Mesenchymal stem cell (in vitro differentiated cells and primary cell): Measurements from ENCODE around the gene MARK4.
A peak's percentile ranks its signal among the peaks of the same experiment; 100 is the strongest.
"Not testable (repeated sequence)": the region's sequence is repeated elsewhere in the genome, so short reads cannot be mapped to it uniquely, and the experiment has no call there.

Source experiments
- DNase-seq: peaks from one replicate; pipeline ENCODE4 v3.0.0-alpha.2; 2013
- H2AFZ ChIP-seq: one replicate; pipeline ENCODE4 v1.6.1; 2013; ENCODE audit warnings: low read depth, mild to moderate bottlenecking, control low read depth, inconsistent platforms, low read length, moderate library complexity
- H2AK5ac ChIP-seq: 2 replicates; pipeline ENCODE4 v1.6.1; 2013; ENCODE audit warnings: low read length, moderate library complexity, mild to moderate bottlenecking, inconsistent platforms; ENCODE audit not compliant: severe bottlenecking
- H2BK120ac ChIP-seq: one replicate; pipeline ENCODE4 v1.6.1; 2013; ENCODE audit warnings: low read depth, mild to moderate bottlenecking, inconsistent platforms, low read length, moderate library complexity
- H2BK12ac ChIP-seq, 2 experiments: one replicate each; pipeline ENCODE4 v1.6.1; 2013; ENCODE audit warnings: inconsistent platforms in 2 of 2, low read length in 2 of 2, mild to moderate bottlenecking in 2 of 2, moderate library complexity in 2 of 2, control low read depth in 1 of 2
- H2BK15ac ChIP-seq: one replicate; pipeline ENCODE4 v1.6.1; 2013; ENCODE audit warnings: mild to moderate bottlenecking, low read depth, inconsistent platforms; ENCODE audit not compliant: poor library complexity, severe bottlenecking
- H2BK5ac ChIP-seq: 2 replicates; pipeline ENCODE4 v1.6.1; 2013; ENCODE audit warnings: low read depth, mild to moderate bottlenecking, low read length, control low read depth, inconsistent platforms; ENCODE audit not compliant: poor library complexity, severe bottlenecking
- H3K14ac ChIP-seq, 2 experiments: one replicate each; pipeline ENCODE4 v1.6.1; 2013; ENCODE audit warnings: inconsistent platforms in 2 of 2, low read length in 2 of 2, control low read depth in 1 of 2, mild to moderate bottlenecking in 1 of 2, moderate library complexity in 1 of 2
- H3K18ac ChIP-seq, 2 experiments: one replicate each; pipeline ENCODE4 v1.6.1; 2013; ENCODE audit warnings: inconsistent platforms in 2 of 2, low read length in 2 of 2, control low read depth in 1 of 2, low read depth in 1 of 2, mild to moderate bottlenecking in 1 of 2
- H3K23ac ChIP-seq, 2 experiments: one replicate each; pipeline ENCODE4 v1.6.1; 2013; ENCODE audit warnings: inconsistent platforms in 2 of 2, low read length in 2 of 2, mild to moderate bottlenecking in 2 of 2, moderate library complexity in 2 of 2, control low read depth in 1 of 2
- H3K27ac ChIP-seq: 2 replicates; pipeline ENCODE4 v1.5.1; 2013; ENCODE audit warnings: mild to moderate bottlenecking, moderate library complexity, low read length, control low read depth, inconsistent platforms; ENCODE audit not compliant: poor library complexity, severe bottlenecking
- H3K27me3 ChIP-seq, 2 experiments: 2 replicates each; pipeline versions ENCODE4 v1.6.1 to v1.7.0; 2013; ENCODE audit warnings: low read length in 2 of 2, mild to moderate bottlenecking in 2 of 2, moderate library complexity in 2 of 2, control low read depth in 1 of 2, inconsistent platforms in 1 of 2; ENCODE audit not compliant: control insufficient read depth in 1 of 2, insufficient read depth in 1 of 2
- H3K36me3 ChIP-seq, 2 experiments: 2 replicates each; pipeline versions ENCODE4 v1.6.1 to v1.7.0; 2013; ENCODE audit warnings: low read length in 2 of 2, control low read depth in 1 of 2, inconsistent platforms in 1 of 2, low read depth in 1 of 2, mild to moderate bottlenecking in 1 of 2; ENCODE audit not compliant: insufficient read depth in 2 of 2, control insufficient read depth in 1 of 2
- H3K4ac ChIP-seq, 2 experiments: one replicate each; pipeline ENCODE4 v1.6.1; 2013; ENCODE audit warnings: inconsistent platforms in 2 of 2, low read length in 2 of 2, mild to moderate bottlenecking in 2 of 2, moderate library complexity in 2 of 2, control low read depth in 1 of 2, low read depth in 1 of 2
- H3K4me1 ChIP-seq: 2 replicates; pipeline ENCODE4 v1.6.1; 2013; ENCODE audit warnings: low read depth, low read length, control low read depth; ENCODE audit not compliant: control insufficient read depth, insufficient read depth
- H3K4me2 ChIP-seq: 2 replicates; pipeline ENCODE4 v1.6.1; 2013; ENCODE audit warnings: low read length, mild to moderate bottlenecking, inconsistent platforms; ENCODE audit not compliant: poor library complexity, severe bottlenecking
- H3K4me3 ChIP-seq, 2 experiments: 2 replicates each; pipeline versions ENCODE4 v1.5.1 to v1.7.0; 2013; ENCODE audit warnings: low read length in 2 of 2, mild to moderate bottlenecking in 2 of 2, control low read depth in 1 of 2, low read depth in 1 of 2; ENCODE audit not compliant: insufficient read depth in 1 of 2
- H3K79me1 ChIP-seq: replicated peaks from 2 replicates; pipeline ENCODE4 v1.6.1; 2013; ENCODE audit warnings: mild to moderate bottlenecking, control low read depth, low read length, inconsistent platforms; ENCODE audit not compliant: poor library complexity, severe bottlenecking
- H3K9ac ChIP-seq: 2 replicates; pipeline ENCODE4 v1.7.0; 2013; ENCODE audit warnings: mild to moderate bottlenecking, low read length, moderate library complexity
- H3K9me3 ChIP-seq: 2 replicates; pipeline ENCODE4 v1.7.0; 2013; ENCODE audit warnings: mild to moderate bottlenecking, low read length; ENCODE audit not compliant: control insufficient read depth
- H4K8ac ChIP-seq: one replicate; pipeline ENCODE4 v1.6.1; 2013; ENCODE audit warnings: inconsistent platforms, mild to moderate bottlenecking, low read length, moderate library complexity
- H4K91ac ChIP-seq: one replicate; pipeline ENCODE4 v1.6.1; 2013; ENCODE audit warnings: mild to moderate bottlenecking, low read length, inconsistent platforms
- WGBS: methylation state at CpG from one replicate; pipeline ENCODE4 v1.1.7; 2013; ENCODE audit warnings: mixed read lengths; 5-methylcytosine and 5-hydroxymethylcytosine counted together

MARK4 gene

DNA sequence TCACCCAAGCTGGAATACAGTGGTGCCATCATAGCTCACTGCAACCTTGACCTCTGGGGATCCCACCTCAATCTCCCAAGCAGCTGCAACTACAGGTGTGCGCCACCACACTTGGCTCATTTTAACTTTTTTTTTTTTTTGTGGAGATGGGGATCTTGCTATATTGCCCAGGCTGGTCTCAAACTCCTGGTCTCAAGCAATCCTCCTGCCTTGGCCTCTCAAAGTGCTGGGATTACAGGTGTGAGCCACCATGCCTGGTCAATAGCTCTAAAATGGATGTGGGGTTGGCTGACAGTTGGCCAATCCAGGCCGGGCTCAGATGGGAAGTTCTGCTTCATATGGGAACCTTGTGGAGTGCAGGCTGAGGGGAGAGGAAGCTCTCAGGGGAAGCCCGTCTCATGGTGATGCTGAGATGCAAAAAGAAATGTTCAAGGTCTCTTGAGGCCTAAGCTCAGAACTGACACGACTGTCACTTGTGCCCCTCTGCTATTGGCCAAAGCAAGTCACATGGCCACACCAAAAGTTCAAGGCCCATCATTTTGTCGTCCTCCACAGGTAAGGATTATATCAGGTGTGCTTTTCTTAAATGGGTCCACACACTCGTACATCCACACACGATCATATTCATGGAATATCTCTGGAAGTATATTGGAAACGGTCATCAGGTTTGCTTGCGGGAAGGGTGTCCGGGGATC lies 82.7 kb downstream of the MARK4 start:
- 86% methylated on average over 10 of the region's 10 CpGs for WGBS
- no peak overlapping the region for H3K18ac ChIP-seq
- no peak overlapping the region for H3K9ac ChIP-seq

DNA sequence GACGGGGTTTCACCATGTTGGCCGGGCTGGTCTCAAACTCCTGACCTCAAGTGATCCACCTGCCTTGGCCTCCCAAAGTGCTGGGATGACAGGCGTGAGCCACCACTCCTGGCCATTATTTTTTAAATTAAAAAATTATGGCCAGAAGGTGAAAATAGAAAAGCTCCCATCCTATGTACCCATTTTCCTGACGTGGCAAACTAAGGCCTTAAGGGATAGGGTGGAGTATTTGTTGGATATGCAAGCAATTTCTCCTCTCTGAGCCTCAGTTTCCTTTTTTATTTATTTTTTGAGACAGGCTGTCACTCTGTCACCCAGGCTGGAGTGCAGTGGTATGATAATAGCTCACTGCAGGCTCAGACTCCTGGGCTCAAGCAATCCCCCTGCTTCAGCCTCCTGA lies 83.8 kb downstream of the MARK4 start:
- H3K14ac ChIP-seq, H3K4me1 ChIP-seq, H3K9me3 ChIP-seq, H3K9ac ChIP-seq, H3K23ac ChIP-seq, H4K8ac ChIP-seq, H3K79me1 ChIP-seq, H3K18ac ChIP-seq, H3K36me3 ChIP-seq, H2BK12ac ChIP-seq, H2BK5ac ChIP-seq, H3K27me3 ChIP-seq, H2AK5ac ChIP-seq, H3K27ac ChIP-seq, DNase-seq, H3K4me2 ChIP-seq, H2BK120ac ChIP-seq, H3K4ac ChIP-seq, H3K4me3 ChIP-seq, H4K91ac ChIP-seq, H2AFZ ChIP-seq, H2BK15ac ChIP-seq: not testable (repeated sequence)
- WGBS, result 100% methylated on average over 1 of the region's 4 CpGs

More for the DNA sequence above, 82.7 kb downstream of the MARK4 start:
- H2BK15ac ChIP-seq, result no peak overlapping the region
- H3K4me3 ChIP-seq, result no peak overlapping the region
- H3K36me3 ChIP-seq, result no peaks in the 10 kb centered on the region
- no peak overlapping the region for H4K8ac ChIP-seq
- no peak overlapping the region for H3K4ac ChIP-seq
- peaks cover 3% of the 10 kb centered on the region for H3K4me1 ChIP-seq
- H4K91ac ChIP-seq, result no peak overlapping the region
- H3K23ac ChIP-seq, result no peak overlapping the region
- DNase-seq, result no peak
- H3K27ac ChIP-seq, result no peak overlapping the region
- H3K14ac ChIP-seq, result no peak overlapping the region
- H3K4me2 ChIP-seq, result no peak overlapping the region
- no peak overlapping the region for H2AK5ac ChIP-seq
- H3K79me1 ChIP-seq, result no peaks in the 10 kb centered on the region
- no peak overlapping the region for H2BK5ac ChIP-seq
- no peaks in the 10 kb centered on the region for H3K9me3 ChIP-seq
- H2AFZ ChIP-seq, result no peak overlapping the region
- no peaks in the 10 kb centered on the region for H3K27me3 ChIP-seq
- H2BK120ac ChIP-seq, result no peak overlapping the region
- no peak overlapping the region for H2BK12ac ChIP-seq

DNA sequence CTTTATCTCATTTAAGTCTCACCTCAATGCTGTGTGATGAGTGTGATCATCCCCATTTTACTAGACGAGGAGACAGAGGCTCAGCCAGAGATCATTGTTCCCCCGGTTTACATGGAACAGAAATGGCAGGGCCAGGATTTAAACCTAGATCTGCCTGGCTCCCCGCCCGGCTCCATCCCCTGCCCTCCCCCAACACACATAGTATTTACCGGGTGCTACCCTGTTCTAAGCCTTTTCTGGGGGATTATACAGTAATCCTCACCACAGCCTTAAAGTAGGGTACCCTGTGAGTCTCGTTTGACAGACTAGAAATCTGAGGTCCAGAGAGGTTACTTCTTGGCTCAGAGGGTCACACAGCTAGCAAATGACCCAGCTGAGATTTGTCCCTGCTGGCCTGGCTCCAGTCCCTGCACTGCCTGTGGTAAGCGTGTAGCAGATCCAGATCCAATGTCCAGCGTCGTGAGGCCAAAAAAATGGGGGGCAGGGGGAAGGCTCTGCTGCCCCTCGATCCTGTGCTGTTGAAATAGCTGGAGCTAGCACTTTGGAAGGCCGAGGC lies 85.7 kb downstream of the MARK4 start:
- Histone ChIP-seq H3K4me2 (no peak overlapping the region), H3K79me1 (no peaks in the 10 kb centered on the region), H2BK12ac (no peak overlapping the region), H2AFZ (no peak overlapping the region), H2BK5ac (no peak overlapping the region), H3K14ac (no peak overlapping the region), H2AK5ac (no peak overlapping the region), H3K18ac (no peak overlapping the region), H2BK15ac (no peak overlapping the region), H3K4ac (no peak overlapping the region), H3K23ac (no peak overlapping the region), H3K4me1 (peaks cover 12% of the 10 kb centered on the region), H3K27me3 (peaks cover 15 to 21% of the 10 kb centered on the region in 2 experiments), H4K91ac (peak overlapping the region; percentile 68), H3K27ac (no peak overlapping the region), H2BK120ac (no peak overlapping the region), H3K9ac (no peak overlapping the region), H3K4me3 (no peak overlapping the region), H3K9me3 (no peaks in the 10 kb centered on the region), H3K36me3 (no peaks in the 10 kb centered on the region), H4K8ac (no peak overlapping the region)
- no peak for DNase-seq
- 84% methylated on average over 11 of the region's 11 CpGs for WGBS

DNA sequence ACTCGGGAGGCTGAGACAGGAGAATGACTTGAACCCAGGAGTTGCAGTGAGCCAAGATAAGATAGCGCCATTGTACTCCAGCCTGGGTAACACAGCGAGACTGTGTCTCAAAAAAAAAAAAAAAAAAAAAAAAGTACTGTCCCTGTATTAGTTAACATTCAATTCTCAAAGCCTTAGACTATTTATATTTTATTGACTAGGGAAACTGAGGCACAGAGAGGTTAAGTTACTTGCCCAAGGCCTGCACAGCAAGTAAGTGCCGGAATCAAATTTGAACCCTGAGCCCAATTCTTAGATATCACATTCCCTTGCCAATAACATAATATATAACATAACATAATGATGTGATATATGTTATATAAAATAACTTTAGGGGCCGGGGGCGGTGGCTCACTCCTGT lies 88.6 kb downstream of the MARK4 start:
- Histone ChIP-seq H2AK5ac (no peak overlapping the region), H3K18ac (no peak overlapping the region), H2BK5ac (no peak overlapping the region), H3K14ac (no peak overlapping the region), H3K9me3 (no peaks in the 10 kb centered on the region), H3K79me1 (no peaks in the 10 kb centered on the region), H2BK12ac (no peak overlapping the region), H3K9ac (no peak overlapping the region), H2BK15ac (no peak overlapping the region), H3K27me3 (peaks cover 18 to 28% of the 10 kb centered on the region in 2 experiments), H3K4me2 (no peak overlapping the region), H3K27ac (no peak overlapping the region), H3K4me3 (no peak overlapping the region), H4K91ac (no peak overlapping the region), H3K4me1 (peaks cover 12% of the 10 kb centered on the region), H3K23ac (no peak overlapping the region), H3K4ac (no peak overlapping the region), H4K8ac (no peak overlapping the region), H2AFZ (no peak overlapping the region), H3K36me3 (no peaks in the 10 kb centered on the region), H2BK120ac (no peak overlapping the region)
- DNase-seq, result no peak
- WGBS, result 92% methylated on average over 3 of the region's 6 CpGs
